Femur (tissue), 1 donor: ENCODE data around the gene ACER1.
"Not testable (repeated sequence)": the region's sequence is repeated elsewhere in the genome, so short reads cannot be mapped to it uniquely, and the experiment has no call there.

Experiments used
- DNase-seq: peaks from one replicate; pipeline ENCODE4 v3.0.0-alpha.2; 2017

Gene ACER1, protein sequence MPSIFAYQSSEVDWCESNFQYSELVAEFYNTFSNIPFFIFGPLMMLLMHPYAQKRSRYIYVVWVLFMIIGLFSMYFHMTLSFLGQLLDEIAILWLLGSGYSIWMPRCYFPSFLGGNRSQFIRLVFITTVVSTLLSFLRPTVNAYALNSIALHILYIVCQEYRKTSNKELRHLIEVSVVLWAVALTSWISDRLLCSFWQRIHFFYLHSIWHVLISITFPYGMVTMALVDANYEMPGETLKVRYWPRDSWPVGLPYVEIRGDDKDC

GRCh38 chr19:6333439-6333838 is at the start of gene ACER1:
Gene ACER1, minus strand, starts transcription at chr19:6333612. Its CDS starts 61 bp downstream, at chr19:6333551.
- no peak for DNase-seq

DNA sequence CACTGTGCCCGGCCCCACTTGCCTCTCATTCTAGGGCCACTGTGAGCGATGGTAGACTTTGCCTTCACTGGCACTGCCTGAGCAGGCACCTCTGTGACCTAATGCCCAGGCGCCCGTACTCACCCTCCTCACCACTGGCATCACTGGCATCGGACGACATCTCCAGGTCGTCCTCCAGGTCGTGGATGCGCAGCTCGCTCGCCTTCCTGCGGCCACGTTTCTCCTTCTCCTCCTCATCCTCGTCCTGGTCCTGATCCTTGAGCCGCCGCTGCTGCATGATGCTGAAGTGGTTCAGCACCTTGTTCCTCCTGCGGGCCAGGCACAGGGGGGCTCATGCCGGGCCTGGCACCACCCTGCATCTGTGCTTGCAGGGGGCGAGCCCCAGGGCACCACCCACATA is 49.8 kb upstream of the ACER1 start:
- no peak for DNase-seq

- no peak for DNase-seq
Measured at GRCh38 chr19:6381030-6381750, 47.8 kb upstream of the ACER1 start.

- no peak for DNase-seq
Measured at GRCh38 chr19:6379744-6380143, 46.3 kb upstream of the ACER1 start.

GRCh38 chr19:6378486-6378885 is 45.1 kb upstream of the ACER1 start:
- no peak for DNase-seq

DNA sequence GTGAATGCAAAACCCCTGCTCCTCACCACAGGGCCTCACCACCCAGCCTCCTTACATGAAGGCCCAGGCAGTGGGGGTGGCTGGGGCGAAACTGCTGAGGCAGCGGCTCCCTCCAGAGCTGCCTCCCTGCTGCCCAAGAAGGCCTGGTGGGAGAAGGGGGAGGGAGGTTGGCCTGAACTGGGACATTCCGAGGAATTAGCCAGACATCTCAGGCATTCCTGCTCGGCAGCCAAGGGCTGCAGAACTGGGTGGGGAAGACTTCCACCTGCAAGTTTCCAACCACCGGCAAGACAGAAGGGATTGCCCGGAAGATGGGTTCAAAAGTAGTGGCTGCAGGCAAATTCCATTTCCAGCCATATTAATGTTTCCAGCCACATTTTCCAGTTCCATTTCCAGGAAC is 44.6 kb upstream of the ACER1 start:
- DNase-seq: peak; percentile 79

GRCh38 chr19:6376512-6377190 is 43.2 kb upstream of the ACER1 start:
- no peak for DNase-seq

DNA sequence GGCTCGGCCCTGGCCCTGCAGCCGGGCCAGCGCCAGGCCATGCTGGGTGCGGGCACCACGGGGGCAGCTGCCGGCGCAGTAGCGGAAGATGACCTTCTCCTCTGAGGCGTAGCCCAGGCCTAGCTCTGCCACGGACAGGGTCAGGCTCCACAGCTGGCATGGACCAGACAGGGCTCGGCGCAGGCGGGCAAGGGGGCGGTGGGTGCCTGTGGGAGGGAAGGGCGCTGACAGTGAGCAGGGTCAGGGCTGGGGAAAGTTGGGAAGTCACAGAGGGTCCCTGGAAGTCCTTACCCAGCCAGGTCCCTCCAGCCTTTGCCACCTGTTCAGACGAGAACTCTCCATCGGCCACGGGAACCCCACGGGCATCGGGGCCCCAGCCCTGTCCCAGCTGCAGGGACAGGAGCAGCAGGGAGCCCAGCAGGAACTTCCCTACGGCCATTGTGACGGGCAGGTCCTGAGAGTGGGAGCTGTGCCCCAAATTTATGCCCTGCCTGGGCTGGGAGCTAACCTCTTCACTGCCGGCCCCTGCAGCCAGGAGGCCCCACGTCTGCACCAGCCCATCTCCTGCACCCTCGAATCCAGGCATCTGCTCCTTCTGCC is 42.1 kb upstream of the ACER1 start, which contains the start of gene PSPN:
TSS of gene PSPN (minus strand) at position 523 of the 600 bp plus-strand sequence. CDS start at position 439, 84 bp downstream.
- DNase-seq: no peak

DNA sequence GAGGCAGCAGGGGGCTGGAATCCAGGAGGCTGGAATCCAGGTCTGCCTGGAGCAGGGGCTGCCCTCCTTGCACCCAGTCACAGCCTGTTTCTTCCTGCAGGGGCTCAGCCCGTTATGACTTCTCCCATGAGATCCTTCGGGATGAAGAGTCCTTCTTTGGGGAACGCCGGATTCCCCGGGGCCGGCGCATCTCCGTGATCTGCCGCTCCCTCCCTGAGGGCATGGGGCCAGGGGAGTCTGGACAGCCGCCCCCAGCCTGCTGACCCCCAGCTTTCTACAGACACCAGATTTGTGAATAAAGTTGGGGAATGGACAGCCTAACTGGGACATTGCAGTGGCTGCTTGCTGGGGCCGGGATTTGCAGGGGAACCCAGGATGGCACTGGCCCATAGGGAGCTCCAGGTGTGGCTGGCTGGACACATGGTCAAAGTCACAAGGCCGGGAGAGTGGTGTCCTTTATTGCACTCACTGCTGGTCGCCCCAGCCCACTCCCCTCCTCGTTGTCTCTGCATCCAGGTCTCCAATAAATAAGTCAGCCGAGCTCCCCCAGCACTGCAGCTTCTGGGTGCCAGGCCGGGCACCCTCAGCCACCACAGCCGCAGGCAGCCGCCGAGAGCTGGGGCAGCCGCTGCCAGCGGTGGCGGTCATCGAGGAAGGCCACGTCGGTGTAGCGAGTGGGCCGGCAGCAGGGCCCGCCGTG is 41.4 kb upstream of the ACER1 start:
- peak; percentile 42 for DNase-seq

- peak; percentile 56 for DNase-seq
Measured at GRCh38 chr19:6374161-6374709, 40.8 kb upstream of the ACER1 start.

DNA sequence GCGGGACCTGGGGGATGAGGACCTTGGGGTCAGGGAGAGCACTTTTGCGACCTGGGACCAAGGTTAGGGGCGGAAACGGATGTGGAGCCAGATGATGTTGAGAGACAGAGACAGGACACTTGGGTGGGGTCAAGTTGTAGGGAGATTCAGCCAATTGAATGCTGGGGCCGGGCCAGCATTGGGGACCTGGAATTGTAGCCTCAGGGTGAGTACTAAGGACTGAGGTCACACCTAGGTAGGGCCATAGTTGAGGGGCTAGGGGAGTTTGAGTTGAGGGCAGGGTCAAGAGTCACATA is 40.3 kb upstream of the ACER1 start:
- no peak for DNase-seq

DNA sequence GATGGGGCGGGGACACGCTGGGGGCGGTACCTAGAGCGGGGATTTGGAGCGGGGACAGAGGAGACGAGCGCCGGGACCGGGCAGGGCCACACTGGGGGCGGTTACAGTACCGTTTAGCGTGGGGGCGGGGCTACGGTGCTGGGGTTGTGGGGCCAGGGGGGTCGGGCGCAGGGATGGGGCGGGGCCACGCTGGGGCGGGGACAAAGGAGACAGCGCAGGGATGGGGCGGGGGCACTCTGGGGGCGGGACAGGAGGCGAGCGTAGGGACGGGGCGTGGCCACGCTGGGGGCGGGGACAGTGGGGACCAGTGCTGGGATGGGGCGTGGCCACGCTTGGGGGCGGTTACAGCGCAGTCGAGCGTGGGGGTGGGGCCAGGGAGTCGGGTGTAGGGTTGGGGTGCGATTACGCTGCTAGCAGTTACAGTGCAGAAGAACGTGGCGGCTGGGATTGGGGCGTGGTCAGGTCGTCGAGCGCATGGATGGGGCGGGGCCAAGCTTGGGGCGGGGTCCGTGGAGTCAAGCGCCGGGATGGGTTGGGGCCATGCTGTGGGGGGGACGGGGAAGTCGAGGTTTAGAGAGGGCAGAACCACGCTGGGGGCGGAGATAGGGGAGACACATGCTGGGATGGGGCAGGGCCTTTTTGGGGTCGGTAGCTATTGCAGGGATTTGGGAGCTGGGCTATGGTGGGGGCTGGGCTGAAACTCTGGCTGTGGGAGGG is 39.8 kb upstream of the ACER1 start:
- peak; percentile 100 for DNase-seq

DNA sequence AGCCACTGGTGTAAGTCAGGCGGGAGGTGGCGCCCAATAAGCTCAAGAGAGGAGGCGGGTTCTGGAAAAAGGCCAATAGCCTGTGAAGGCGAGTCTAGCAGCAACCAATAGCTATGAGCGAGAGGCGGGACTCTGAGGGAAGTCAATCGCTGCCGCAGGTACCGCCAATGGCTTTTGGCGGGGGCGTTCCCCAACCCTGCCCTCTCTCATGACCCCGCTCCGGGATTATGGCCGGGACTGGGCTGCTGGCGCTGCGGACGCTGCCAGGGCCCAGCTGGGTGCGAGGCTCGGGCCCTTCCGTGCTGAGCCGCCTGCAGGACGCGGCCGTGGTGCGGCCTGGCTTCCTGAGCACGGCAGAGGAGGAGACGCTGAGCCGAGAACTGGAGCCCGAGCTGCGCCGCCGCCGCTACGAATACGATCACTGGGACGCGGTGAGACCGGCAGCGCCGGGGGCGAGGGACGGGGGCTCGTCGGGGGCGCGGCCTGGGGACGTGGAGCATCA is 39.2 kb upstream of the ACER1 start, which contains the start of gene ALKBH7:
TSS of gene ALKBH7 (plus strand) at position 201 of the 502 bp plus-strand sequence. CDS start at position 228, 27 bp downstream.
- peak; percentile 100 for DNase-seq

- DNase-seq: no peak
Measured at GRCh38 chr19:6364353-6364752, 30.9 kb upstream of the ACER1 start.

GRCh38 chr19:6362351-6362801 is 29.0 kb upstream of the ACER1 start:
- DNase-seq: no peak

- no peak for DNase-seq
Measured at GRCh38 chr19:6362027-6362350, 28.6 kb upstream of the ACER1 start.

DNA sequence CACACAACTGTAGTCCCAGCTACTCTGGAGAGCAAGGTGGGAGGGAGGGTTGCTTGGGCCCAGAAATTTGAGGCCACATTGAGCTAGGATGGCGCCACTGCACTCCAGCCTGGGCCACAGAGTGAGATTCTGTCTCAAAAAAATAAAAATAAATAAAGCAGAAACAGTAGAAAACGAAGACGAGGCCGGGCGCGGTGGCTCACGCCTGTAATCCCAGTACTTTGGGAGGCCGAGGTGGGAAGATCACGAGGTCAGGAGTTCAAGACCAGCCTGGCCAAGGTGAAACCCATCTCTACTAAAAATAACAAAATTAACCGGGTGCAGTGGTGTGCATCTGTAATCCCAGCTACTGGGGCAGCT is 27.4 kb upstream of the ACER1 start:
- not testable (repeated sequence) for DNase-seq

DNA sequence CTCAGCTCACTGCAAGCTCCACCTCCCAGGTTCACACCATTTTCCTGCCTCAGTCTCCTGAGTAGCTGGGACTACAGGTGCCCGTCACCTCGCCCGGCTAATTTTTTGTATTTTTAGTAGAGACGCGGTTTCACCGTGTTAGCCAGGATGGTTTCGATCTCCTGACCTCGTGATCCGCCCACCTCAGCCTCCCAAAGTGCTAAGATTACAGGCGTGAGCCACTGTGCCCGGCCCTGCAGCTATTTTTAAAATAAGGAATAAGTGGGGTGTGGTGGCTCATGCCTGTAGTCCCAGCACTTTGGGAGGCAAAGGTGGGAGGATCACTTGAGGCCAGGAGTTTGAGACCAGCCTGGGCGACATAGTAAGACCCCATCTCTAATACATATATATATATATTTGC is 27.0 kb upstream of the ACER1 start:
- DNase-seq: not testable (repeated sequence)

- DNase-seq: no peak
Measured at GRCh38 chr19:6359568-6360341, 26.3 kb upstream of the ACER1 start.

DNA sequence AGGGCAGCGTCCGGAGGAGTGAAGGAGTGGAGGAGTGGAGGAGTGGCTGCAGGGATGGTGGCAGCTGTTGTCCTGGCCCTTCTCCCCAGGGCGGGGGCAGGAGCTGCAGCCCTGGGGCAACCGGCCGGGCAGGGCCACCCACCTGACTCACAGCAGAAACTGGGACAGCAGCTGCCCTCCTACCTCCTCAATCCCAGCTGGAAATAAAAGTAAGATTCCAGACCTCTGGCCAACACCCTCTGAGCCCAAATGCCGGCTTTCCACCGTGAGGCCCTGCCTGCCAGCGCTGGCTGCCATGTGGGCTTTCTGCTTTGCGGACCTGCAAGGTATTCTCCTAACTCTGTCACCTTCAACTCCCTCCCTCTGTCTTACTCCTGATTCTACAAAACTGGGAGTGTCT is 24.6 kb upstream of the ACER1 start:
- DNase-seq: no peak

DNA sequence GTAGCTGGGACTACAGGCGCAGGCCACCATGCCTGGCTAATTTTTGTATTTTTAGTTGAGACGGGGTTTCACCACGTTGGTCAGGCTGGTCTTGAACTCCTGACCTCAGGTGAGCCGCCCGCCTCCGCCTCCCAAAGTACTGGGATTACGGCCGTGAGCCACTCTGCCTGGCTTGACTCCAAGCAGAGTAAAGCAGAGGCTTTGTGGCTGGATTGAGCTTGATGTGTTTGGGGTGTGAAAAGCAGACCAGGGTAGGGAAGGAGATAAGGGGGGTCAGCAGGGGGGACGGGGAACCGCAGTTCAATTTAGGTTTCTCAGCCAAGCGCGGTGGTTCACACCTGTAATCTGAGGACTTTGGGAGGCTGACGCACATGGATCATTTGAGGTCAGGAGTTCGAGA is 23.8 kb upstream of the ACER1 start:
- DNase-seq: no peak
